NCI-H2107 (cell line): Measurements from ENCODE around the gene IER5.
"Not testable (repeated sequence)": the region's sequence is repeated elsewhere in the genome, so short reads cannot be mapped to it uniquely, and the experiment has no call there.

Experiments used
- DNase-seq: peaks from one replicate; lab custom pipeline; 2025; lab: John Stamatoyannopoulos, UW

The IER5 gene

GRCh38 chr1:181115971-181116370 lies 27.5 kb downstream of the IER5 start:
- not testable (repeated sequence) for DNase-seq

- DNase-seq: no peak
Measured at GRCh38 chr1:181116819-181117390, 28.4 kb downstream of the IER5 start.

- DNase-seq: no peak
Measured at GRCh38 chr1:181117648-181118449, 29.3 kb downstream of the IER5 start.

- DNase-seq: no peak
Measured at GRCh38 chr1:181119093-181119989, 30.8 kb downstream of the IER5 start.

GRCh38 chr1:181120924-181121323 lies 32.4 kb downstream of the IER5 start:
- DNase-seq: no peak

GRCh38 chr1:181121498-181121897 lies 33.0 kb downstream of the IER5 start:
- no peak for DNase-seq

GRCh38 chr1:181122222-181122621 lies 33.7 kb downstream of the IER5 start:
- no peak for DNase-seq

GRCh38 chr1:181123173-181123572 lies 34.7 kb downstream of the IER5 start:
- no peak for DNase-seq

GRCh38 chr1:181124291-181124751 lies 35.8 kb downstream of the IER5 start:
- no peak for DNase-seq

GRCh38 chr1:181126289-181126688 lies 37.8 kb downstream of the IER5 start:
- no peak for DNase-seq

- DNase-seq: peak; percentile 88
Measured at GRCh38 chr1:181126871-181127587, 38.5 kb downstream of the IER5 start.

- DNase-seq: no peak
Measured at GRCh38 chr1:181127898-181128453, 39.5 kb downstream of the IER5 start.

- no peak for DNase-seq
Measured at GRCh38 chr1:181128592-181129497, 40.3 kb downstream of the IER5 start.

- DNase-seq: no peak
Measured at GRCh38 chr1:181129771-181130606, 41.5 kb downstream of the IER5 start.

GRCh38 chr1:181131255-181131941 lies 42.9 kb downstream of the IER5 start:
- no peak for DNase-seq

- no peak for DNase-seq
Measured at GRCh38 chr1:181133441-181133951, 45.0 kb downstream of the IER5 start.

GRCh38 chr1:181133969-181134418 lies 45.5 kb downstream of the IER5 start:
- no peak for DNase-seq

- no peak for DNase-seq
Measured at GRCh38 chr1:181134543-181135436, 46.3 kb downstream of the IER5 start.
